Liver (tissue), 3 donors: Measurements from ENCODE around the gene SH3BP1.
"Not testable (repeated sequence)": the region's sequence is repeated elsewhere in the genome, so short reads cannot be mapped to it uniquely, and the experiment has no call there.

Experiments
- GABPA ChIP-seq, 2 donors: IDR thresholded peaks in 1 of 2; conservative IDR thresholded peaks in 1 of 2; 2 replicates each; pipeline ENCODE4 v1.6.1; 2016; ENCODE audit warnings: antibody characterized with exemption in 2 of 2, mild to moderate bottlenecking in 1 of 2, moderate library complexity in 1 of 2
- HNF4A ChIP-seq, 2 donors: conservative IDR thresholded peaks; 2 replicates each; pipeline ENCODE4 v1.6.1; 2016; ENCODE audit warnings: antibody characterized with exemption in 2 of 2, mild to moderate bottlenecking in 2 of 2
- JUND ChIP-seq, 2 donors: IDR thresholded peaks; 2 replicates each; pipeline ENCODE4 v1.6.1; 2016; ENCODE audit warnings: antibody characterized with exemption in 2 of 2
- RAD21 ChIP-seq, 2 donors: IDR thresholded peaks; 2 replicates each; pipeline ENCODE4 v1.6.1; 2016; ENCODE audit warnings: antibody characterized with exemption in 2 of 2, mild to moderate bottlenecking in 2 of 2
- SP1 ChIP-seq: IDR thresholded peaks from 2 replicates; pipeline ENCODE4 v1.6.1; 2018; ENCODE audit warnings: antibody characterized with exemption, mild to moderate bottlenecking
- TAF1 ChIP-seq: conservative IDR thresholded peaks from 2 replicates; pipeline ENCODE4 v1.6.1; 2016; ENCODE audit warnings: antibody characterized with exemption, mild to moderate bottlenecking
- YY1 ChIP-seq: IDR thresholded peaks from 2 replicates; pipeline ENCODE4 v1.6.1; 2016; ENCODE audit warnings: antibody characterized with exemption, mild to moderate bottlenecking
- TF ChIP-seq, protein P1 (sequence below): fragments of 150-350 bp; IDR thresholded peaks from 2 replicates; pipeline ENCODE4 v1.5.1; 2017; ENCODE audit warnings: improper control_type of control experiment, low read depth, low read length; ENCODE audit not compliant: missing input control
- TF ChIP-seq, protein P2 (sequence below): IDR thresholded peaks from 2 replicates; pipeline ENCODE4 v1.6.1; 2016; ENCODE audit warnings: antibody characterized with exemption, mild to moderate bottlenecking
- TF ChIP-seq, protein P3 (sequence below): IDR thresholded peaks from 2 replicates; pipeline ENCODE4 v1.6.1; 2016; ENCODE audit warnings: antibody characterized with exemption
- TF ChIP-seq, protein P4 (sequence below): IDR thresholded peaks from 2 replicates; pipeline ENCODE4 v1.6.1; 2016; ENCODE audit warnings: antibody characterized with exemption
- TF ChIP-seq, protein P5 (sequence below): IDR thresholded peaks from 2 replicates; pipeline ENCODE4 v1.6.1; 2016; ENCODE audit warnings: antibody characterized with exemption
- donor health status: healthy.
- donor health status: healthy.

DNA sequence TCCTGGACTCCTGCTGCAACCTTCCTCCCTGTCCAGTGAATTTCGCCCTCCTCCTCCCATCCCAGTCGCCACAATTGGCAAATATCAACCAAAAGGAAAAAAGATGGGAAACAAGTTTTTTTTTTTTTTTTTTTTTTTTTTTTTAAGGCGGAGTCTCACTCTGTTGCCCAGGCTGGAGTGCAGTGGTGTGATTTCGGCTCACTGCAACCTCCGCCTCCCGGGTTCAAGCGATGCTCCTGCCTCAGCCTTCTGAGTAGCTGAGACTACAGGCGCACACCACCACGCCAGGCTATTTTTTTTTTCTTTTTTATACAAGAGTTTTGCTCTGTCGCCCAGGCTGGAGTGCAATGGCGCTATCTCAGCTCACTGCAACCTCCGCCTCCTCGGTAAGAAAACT is 56.8 kb downstream of the SH3BP1 start:
- TF ChIP-seq, protein P1, sequence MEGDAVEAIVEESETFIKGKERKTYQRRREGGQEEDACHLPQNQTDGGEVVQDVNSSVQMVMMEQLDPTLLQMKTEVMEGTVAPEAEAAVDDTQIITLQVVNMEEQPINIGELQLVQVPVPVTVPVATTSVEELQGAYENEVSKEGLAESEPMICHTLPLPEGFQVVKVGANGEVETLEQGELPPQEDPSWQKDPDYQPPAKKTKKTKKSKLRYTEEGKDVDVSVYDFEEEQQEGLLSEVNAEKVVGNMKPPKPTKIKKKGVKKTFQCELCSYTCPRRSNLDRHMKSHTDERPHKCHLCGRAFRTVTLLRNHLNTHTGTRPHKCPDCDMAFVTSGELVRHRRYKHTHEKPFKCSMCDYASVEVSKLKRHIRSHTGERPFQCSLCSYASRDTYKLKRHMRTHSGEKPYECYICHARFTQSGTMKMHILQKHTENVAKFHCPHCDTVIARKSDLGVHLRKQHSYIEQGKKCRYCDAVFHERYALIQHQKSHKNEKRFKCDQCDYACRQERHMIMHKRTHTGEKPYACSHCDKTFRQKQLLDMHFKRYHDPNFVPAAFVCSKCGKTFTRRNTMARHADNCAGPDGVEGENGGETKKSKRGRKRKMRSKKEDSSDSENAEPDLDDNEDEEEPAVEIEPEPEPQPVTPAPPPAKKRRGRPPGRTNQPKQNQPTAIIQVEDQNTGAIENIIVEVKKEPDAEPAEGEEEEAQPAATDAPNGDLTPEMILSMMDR = not testable (repeated sequence)
- not testable (repeated sequence) for TF ChIP-seq YY1; TAF1; RAD21 (IDR thresholded peaks at IDR 0.05); SP1; GABPA (IDR thresholded peaks at IDR 0.05 in 1 of 2, conservative IDR thresholded peaks at IDR 0.05 in 1 of 2); JUND (IDR thresholded peaks at IDR 0.05); HNF4A (conservative IDR thresholded peaks at IDR 0.05)
- TF ChIP-seq, protein P2, sequence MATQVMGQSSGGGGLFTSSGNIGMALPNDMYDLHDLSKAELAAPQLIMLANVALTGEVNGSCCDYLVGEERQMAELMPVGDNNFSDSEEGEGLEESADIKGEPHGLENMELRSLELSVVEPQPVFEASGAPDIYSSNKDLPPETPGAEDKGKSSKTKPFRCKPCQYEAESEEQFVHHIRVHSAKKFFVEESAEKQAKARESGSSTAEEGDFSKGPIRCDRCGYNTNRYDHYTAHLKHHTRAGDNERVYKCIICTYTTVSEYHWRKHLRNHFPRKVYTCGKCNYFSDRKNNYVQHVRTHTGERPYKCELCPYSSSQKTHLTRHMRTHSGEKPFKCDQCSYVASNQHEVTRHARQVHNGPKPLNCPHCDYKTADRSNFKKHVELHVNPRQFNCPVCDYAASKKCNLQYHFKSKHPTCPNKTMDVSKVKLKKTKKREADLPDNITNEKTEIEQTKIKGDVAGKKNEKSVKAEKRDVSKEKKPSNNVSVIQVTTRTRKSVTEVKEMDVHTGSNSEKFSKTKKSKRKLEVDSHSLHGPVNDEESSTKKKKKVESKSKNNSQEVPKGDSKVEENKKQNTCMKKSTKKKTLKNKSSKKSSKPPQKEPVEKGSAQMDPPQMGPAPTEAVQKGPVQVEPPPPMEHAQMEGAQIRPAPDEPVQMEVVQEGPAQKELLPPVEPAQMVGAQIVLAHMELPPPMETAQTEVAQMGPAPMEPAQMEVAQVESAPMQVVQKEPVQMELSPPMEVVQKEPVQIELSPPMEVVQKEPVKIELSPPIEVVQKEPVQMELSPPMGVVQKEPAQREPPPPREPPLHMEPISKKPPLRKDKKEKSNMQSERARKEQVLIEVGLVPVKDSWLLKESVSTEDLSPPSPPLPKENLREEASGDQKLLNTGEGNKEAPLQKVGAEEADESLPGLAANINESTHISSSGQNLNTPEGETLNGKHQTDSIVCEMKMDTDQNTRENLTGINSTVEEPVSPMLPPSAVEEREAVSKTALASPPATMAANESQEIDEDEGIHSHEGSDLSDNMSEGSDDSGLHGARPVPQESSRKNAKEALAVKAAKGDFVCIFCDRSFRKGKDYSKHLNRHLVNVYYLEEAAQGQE = not testable (repeated sequence)
- TF ChIP-seq, protein P3, sequence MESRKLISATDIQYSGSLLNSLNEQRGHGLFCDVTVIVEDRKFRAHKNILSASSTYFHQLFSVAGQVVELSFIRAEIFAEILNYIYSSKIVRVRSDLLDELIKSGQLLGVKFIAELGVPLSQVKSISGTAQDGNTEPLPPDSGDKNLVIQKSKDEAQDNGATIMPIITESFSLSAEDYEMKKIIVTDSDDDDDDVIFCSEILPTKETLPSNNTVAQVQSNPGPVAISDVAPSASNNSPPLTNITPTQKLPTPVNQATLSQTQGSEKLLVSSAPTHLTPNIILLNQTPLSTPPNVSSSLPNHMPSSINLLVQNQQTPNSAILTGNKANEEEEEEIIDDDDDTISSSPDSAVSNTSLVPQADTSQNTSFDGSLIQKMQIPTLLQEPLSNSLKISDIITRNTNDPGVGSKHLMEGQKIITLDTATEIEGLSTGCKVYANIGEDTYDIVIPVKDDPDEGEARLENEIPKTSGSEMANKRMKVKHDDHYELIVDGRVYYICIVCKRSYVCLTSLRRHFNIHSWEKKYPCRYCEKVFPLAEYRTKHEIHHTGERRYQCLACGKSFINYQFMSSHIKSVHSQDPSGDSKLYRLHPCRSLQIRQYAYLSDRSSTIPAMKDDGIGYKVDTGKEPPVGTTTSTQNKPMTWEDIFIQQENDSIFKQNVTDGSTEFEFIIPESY = not testable (repeated sequence)
- TF ChIP-seq, protein P4, sequence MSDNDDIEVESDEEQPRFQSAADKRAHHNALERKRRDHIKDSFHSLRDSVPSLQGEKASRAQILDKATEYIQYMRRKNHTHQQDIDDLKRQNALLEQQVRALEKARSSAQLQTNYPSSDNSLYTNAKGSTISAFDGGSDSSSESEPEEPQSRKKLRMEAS = not testable (repeated sequence)
- TF ChIP-seq, protein P5, sequence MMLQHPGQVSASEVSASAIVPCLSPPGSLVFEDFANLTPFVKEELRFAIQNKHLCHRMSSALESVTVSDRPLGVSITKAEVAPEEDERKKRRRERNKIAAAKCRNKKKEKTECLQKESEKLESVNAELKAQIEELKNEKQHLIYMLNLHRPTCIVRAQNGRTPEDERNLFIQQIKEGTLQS = not testable (repeated sequence)
